GM19351 (cell line): ENCODE results near the gene NPAS3.

Source experiments
- ATAC-seq: cut with Tn5 transposase; IDR thresholded peaks from one replicate; pipeline ENCODE4 v1.9.1; 2021; ENCODE audit warnings: mild to moderate bottlenecking, moderate library complexity; ENCODE audit not compliant: unreplicated experiment

NPAS3 gene

GRCh38 chr14:33774723-33775470 is 836.2 kb downstream of the NPAS3 start:
- ATAC-seq, result no peak

DNA sequence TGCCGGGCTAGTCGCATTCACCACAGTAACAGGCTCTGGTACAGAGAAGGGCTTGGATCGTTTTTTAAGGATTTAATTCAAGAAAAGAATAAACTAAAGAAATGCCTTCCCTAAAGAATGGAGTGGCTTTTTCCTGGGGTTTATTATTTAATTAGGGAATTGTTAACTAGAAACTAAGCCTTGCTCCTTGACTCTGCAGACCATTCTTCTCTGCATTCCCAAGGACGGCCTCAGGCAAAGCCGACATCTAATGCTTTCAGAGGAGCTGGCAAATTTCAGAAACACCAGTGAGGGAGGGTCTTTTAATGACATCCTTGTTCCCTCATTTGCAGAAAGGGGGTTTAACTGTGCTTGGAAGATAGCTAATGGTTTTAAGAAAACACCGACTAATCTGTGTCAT is 838.2 kb downstream of the NPAS3 start:
- no peak for ATAC-seq

- ATAC-seq, result no peak
Measured at GRCh38 chr14:33777681-33778080, 839.0 kb downstream of the NPAS3 start.

DNA sequence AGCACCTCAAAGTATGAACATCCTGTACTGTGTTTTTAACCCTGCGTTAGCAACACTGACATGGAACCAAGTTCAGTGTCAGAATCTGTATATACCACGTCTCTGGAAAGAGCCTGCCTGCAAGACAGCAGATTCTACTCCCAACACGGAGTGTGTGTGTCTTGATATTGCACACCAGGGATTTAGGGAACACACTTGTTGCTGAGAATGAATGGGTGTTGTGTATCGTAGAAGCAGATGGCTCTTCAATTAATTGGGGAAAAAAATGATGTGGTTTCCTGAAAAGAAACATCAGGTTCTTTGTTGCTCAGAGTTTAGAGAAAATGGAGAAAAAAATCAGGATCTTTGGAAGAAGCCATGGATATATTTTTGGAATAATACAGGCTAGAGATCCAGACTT is 841.4 kb downstream of the NPAS3 start:
- ATAC-seq, result no peak

GRCh38 chr14:33781236-33781635 is 842.6 kb downstream of the NPAS3 start:
- ATAC-seq, result no peak

- ATAC-seq, result no peak
Measured at GRCh38 chr14:33782923-33783322, 844.2 kb downstream of the NPAS3 start.

GRCh38 chr14:33786091-33786825 is 847.6 kb downstream of the NPAS3 start:
- ATAC-seq, result no peak

- ATAC-seq, result no peak
Measured at GRCh38 chr14:33788161-33788560, 849.5 kb downstream of the NPAS3 start.

GRCh38 chr14:33790996-33791395 is 852.3 kb downstream of the NPAS3 start:
- no peak for ATAC-seq

DNA sequence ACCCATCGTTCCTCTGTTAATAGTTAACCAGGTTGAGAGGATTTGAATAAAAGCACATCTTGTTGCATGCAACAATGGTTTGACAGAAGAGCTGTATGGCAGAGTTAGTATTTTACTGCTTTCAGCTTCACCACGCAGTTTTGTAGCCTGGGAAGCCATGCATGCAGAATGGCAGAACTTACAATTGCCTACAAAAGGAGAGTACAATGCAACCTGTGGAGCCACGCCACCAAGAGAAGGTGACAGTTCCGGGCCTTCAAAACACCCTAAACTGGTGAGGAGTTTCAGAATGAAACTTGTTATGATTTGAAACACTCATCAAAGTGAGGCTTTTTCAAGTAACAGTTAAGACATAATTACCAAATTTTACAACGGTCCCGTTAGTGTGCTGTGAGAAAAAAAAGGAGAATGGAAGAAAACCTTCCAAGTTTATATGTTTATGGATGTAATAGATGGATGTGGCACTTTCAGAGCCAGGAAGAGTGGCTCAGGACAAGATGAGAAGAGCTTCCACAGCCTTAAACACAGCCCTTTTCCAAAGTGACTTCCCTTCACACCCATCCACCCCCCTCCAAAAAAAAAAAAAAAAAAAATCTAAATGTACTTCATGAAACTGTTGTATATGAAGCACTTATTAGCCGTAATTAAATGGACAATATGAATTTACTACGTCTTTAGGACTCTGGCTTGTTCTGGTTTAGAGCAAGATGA is 853.5 kb downstream of the NPAS3 start:
- peak; percentile 62 for ATAC-seq

GRCh38 chr14:33792720-33793368 is 854.2 kb downstream of the NPAS3 start:
- peak; percentile 70 for ATAC-seq

- ATAC-seq, result no peak
Measured at GRCh38 chr14:33793398-33794110, 854.9 kb downstream of the NPAS3 start.

GRCh38 chr14:33794791-33795305 is 856.2 kb downstream of the NPAS3 start:
- ATAC-seq, result no peak

GRCh38 chr14:33796356-33796755 is 857.7 kb downstream of the NPAS3 start:
- ATAC-seq, result no peak

- ATAC-seq, result no peak
Measured at GRCh38 chr14:33799705-33800570, 861.3 kb downstream of the NPAS3 start.

- no peak for ATAC-seq
Measured at GRCh38 chr14:33800735-33801163, 862.1 kb downstream of the NPAS3 start.

DNA sequence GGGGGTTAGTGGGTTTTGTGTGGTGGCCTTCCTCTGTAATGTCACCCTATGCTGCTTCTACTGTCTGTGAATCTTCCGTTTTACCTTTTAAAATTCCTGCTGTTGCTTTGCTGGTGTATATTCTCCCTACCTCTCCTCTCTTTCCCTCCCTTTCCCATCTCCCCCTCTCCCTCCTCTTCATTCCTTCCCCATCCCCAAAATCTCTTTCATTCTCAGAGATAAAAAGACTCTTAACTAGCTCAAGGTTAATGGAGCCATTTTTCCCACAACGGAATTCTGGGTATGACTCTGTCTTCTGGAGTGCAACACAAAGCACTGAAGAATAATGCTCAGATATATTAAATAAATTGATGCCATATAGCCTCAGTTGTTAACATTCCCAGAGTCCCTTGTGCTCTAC is 864.1 kb downstream of the NPAS3 start:
- ATAC-seq, result no peak

GRCh38 chr14:33805593-33805992 is 866.9 kb downstream of the NPAS3 start:
- ATAC-seq, result no peak

DNA sequence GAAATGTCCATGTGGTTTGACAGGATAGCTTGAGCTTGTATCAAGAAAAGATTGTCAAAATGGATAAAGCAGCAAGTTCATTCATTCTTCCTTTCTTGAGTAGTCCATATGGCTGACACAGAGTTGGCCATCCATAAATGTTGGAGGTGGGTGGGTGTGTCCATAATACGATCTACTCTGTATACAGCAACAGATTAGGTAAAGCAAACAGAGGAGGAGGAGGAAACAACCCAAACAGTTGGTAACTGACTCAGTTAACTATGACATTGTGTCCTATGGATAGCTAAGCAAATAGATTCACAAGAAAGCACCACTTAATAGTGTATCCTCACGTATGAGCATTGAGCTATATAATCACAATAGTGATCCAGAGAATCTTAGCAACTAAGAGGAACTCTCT is 868.2 kb downstream of the NPAS3 start:
- ATAC-seq, result no peak
